HG02763 (cell line): ENCODE measurements around the gene TMEM143.
"Not testable (repeated sequence)": the region's sequence is repeated elsewhere in the genome, so short reads cannot be mapped to it uniquely, and the experiment has no call there.

Experiments
- ATAC-seq: cut with Tn5 transposase; IDR thresholded peaks from one replicate; pipeline ENCODE4 v1.9.1; 2021; ENCODE audit warnings: mild to moderate bottlenecking, moderate library complexity; ENCODE audit not compliant: unreplicated experiment

The TMEM143 gene

DNA sequence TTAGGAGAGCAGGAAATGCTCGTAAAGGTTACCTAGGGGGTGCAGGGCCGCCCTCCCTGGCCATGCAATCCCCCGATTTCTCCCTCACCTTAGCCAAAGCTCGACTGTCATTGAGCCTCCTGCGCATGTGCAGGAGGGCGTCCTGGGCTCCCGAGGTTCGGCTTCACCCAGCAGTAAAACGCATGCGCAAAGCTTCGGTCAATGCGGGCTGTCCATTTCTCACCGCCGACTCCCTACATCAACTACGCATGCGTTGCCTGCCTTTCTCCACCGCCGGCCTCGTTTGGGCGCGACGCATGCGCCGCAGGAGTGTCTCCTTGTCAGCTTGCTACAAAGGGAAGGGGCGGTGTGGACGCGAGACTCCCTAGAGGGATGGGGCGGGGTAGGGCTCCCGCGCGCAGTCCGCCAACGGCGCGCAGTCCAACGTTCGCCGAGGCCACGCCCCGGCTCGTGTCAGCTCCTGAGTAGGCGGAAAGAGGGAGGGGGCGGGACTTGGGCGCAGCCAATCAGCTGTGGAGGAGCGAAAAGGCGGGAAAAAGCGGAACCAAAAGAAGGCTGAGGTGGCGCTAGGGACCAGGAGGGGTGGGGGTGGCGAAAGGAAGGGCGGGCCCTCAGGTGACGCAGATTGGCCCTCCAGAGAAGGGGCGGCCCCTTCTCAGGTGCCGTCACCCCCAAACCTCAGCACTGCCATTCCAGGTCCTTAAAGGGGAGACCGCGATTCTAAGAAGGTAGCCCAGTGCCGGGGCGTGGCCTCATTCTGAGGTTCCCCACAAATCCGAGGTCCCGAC is at the start of gene TMEM143, which contains the start of gene SYNGR4:
TSS of gene TMEM143 (minus strand) at position 131 of the 788 bp plus-strand sequence. CDS start at position 111, 20 bp downstream.
TSS of gene SYNGR4 (plus strand) at position 558 of the 788 bp plus-strand sequence. CDS start 1,476 bp downstream, outside the sequence.
- peak; percentile 78 for ATAC-seq

DNA sequence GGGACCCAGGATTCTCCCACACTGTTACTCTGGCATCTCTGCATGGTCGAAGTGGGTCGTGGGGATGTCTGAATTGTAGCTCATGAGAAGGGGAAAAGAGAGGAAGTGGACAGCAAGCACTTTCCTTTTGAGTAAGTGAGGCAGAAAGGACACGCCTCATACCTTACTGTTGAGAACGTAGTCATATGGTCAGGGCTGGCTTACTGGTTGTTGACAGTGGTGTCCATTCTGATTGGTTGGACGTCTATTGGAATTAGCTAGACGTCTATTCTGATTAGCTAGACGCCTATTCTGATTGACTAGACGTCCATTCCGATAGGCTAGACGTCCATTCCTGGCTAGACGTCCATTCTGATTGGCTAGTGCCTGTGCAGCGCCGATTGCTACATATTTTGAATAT is 42.1 kb upstream of the TMEM143 start:
- no peak for ATAC-seq

DNA sequence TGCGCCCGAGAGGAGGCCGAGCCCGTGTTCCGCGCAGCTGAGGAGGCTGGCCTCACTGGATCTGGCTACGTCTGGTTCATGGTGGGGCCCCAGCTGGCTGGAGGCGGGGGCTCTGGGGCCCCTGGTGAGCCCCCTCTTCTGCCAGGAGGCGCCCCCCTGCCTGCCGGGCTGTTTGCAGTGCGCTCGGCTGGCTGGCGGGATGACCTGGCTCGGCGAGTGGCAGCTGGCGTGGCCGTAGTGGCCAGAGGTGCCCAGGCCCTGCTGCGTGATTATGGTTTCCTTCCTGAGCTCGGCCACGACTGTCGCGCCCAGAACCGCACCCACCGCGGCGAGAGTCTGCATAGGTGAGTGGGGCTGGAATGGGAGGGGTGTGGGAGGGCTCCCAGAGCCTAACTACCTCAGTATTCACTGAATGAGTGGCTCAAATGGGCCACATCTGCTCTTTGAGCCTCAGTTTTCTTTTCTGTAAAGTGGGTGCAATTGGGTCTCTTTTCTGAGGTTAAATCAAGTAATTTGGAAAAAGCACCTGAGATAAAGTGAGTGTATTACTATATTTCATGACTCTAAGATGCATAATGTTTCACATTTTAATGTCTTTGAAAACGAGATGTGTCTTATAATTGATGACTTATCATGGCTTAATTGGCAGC is 41.4 kb upstream of the TMEM143 start:
- no peak for ATAC-seq

DNA sequence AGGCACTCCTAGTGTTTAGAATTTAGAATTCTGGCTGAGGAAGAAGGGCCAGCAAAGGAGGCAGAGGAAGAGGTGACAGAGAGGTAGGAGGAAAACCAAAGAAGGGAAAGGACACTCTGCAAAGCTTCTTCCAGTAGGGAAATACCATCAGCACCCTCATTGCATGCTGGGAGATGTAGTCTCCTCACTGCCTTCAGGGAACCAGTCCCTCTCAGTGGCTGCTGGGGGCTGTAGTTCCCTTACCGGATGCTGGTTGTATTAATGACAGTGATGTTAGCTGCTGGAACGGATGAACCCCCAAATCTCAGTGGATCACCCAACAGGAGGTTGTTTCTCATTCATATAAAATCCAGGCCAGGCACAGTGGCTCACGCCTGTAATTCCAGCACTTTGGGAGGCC is 39.9 kb upstream of the TMEM143 start:
- no peak for ATAC-seq

DNA sequence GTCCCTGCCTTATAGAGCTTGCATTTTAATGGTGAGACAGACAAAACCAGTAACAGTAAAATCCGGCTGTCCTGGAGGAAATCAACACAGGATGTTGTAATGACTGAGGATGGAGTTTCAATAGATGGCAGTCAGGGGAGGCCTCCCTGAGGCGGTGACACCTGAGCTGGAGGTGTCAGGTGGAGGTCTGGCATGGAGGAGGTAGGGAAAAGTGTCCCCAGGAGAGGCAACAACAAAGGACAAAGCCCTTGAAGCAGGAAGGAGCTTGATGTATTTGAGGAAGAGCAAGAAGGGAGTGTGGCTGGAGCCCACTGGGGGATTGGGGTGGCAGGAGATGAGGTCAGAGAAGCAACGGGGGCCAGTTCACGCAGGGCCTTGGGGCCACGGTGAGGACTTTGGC is 37.5 kb upstream of the TMEM143 start:
- ATAC-seq: no peak

DNA sequence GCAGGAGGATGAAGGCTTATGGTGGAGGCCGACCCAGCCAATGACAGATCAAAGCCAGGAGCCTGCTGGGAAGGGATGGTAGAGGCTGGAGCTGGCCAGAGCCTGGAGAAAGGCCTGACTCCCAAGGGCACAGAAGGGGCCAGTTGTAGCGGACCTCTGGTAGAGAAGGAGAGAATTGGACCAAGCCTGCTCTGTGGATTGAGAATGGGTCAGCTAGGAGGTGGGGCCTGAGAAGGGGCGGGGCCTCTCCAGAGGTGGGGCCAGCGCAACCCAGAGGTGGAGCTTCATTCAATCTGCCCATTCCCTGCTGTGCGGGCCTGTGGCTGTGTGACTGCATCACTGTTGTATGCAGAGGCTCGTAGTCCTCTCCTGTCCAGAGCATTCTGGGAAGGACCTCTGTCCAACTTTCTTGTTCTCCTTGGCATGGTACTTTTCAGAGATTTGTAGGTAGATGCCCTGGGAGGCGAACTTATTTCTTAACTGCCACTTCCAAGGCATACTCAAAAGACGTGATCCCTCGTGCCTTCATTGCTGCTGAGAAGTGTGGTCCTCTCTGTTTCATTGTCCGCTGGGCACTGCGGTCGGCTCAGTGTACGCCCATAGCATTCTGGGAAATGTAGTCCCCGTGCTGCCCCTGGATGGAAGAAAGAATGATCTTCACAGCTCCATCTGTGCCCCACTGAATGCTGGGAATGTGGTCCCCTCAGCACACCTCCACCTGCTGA is 36.4 kb upstream of the TMEM143 start:
- no peak for ATAC-seq

DNA sequence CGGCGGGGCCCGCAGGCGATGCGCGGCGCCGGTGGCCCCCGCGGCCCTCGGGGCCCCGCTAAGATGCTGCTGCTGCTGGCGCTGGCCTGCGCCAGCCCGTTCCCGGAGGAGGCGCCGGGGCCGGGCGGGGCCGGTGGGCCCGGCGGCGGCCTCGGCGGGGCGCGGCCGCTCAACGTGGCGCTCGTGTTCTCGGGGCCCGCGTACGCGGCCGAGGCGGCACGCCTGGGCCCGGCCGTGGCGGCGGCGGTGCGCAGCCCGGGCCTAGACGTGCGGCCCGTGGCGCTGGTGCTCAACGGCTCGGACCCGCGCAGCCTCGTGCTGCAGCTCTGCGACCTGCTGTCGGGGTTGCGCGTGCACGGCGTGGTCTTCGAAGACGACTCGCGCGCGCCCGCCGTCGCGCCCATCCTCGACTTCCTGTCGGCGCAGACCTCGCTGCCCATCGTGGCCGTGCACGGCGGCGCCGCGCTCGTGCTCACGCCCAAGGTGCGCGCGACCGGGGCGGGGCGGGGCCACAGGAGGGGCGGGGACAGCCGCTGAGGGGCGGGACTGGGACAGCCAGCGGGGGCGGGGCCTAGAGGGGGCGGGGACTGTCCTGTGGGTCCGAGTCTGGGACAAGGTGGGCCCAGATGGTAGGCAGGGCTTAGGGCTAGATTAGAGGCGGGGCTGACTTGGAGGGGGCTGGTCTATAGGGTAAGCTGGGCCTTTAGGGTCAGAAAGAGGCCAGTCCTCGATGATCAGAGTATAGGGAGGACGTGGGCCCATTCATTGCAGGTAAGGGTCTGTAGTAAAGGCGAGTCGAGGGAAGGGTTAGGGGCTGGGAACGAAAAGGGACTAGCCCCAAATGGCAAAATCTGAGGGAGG is 34.9 kb upstream of the TMEM143 start:
- peak; percentile 51 for ATAC-seq

DNA sequence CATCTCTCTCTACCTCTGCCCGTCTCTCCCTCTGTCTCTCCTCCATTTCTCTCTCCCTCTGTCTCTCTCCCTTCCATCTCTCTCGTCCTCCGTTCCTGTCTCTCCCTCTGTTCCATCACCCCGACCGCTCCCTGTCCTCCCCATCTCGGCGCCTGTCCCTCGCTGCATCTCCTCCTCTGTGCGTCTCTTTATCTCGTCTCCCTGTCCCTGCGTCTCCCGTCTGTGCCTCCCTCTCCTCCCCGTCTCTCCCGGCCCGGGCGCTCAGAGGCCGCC is 34.3 kb upstream of the TMEM143 start:
- ATAC-seq: no peak

DNA sequence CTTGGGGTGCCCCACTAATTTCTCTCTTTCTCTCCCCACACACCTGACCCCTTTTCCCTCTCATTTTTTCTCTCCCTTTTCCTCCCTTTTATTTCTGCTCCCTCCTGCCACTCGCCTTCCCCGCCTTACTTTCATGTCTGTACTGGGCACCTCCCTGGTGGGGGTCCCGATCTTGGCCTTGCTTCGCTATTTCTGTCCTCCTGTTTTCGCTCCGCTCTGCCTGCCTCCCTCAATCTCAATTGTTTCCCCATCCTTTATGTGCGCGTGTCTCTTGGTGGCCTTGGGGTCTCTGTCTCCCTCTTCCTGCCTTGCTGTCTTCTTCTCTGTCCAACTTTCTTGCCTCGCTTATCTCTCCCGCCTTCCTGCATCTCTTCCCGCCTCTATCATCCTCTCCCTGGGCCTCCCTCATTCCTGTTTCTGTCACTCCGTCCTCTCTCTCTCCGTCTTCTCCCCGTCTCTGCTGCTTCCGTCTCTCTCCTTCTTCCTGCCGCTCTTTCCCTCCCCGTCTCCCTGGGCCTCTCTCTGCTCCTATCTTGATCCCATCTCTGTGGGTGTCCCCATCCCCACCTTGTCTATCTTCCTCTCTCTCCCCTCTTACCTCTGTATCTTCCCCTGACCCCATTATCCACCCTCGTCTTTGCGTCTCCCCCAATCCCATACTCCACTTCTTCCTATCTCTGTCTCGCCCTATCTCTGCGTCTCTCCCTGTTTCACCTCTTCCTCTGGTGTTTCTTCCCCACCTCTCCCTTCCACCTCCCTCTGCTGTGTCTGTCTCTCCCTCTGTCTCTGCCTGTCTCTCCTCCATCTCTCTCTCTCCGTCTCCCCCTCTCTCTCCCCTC is 33.7 kb upstream of the TMEM143 start:
- no peak for ATAC-seq

DNA sequence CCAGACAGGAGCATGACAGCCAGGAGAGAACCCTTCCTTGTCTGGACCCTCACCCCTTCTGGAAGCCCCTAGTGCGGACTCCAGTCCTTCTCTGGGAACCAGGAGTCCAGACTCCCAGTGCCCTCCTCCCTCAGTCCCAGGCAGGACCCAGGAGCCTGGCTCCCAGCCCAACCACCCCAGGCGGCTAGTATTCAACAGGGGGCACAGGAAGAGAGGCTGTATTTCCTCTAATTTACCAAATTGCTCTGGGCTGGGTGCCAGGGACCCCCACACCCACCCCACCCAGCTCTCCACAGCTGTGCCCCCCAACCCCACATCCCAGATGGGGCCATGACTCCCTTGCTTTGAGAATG is 33.1 kb upstream of the TMEM143 start:
- ATAC-seq: no peak

DNA sequence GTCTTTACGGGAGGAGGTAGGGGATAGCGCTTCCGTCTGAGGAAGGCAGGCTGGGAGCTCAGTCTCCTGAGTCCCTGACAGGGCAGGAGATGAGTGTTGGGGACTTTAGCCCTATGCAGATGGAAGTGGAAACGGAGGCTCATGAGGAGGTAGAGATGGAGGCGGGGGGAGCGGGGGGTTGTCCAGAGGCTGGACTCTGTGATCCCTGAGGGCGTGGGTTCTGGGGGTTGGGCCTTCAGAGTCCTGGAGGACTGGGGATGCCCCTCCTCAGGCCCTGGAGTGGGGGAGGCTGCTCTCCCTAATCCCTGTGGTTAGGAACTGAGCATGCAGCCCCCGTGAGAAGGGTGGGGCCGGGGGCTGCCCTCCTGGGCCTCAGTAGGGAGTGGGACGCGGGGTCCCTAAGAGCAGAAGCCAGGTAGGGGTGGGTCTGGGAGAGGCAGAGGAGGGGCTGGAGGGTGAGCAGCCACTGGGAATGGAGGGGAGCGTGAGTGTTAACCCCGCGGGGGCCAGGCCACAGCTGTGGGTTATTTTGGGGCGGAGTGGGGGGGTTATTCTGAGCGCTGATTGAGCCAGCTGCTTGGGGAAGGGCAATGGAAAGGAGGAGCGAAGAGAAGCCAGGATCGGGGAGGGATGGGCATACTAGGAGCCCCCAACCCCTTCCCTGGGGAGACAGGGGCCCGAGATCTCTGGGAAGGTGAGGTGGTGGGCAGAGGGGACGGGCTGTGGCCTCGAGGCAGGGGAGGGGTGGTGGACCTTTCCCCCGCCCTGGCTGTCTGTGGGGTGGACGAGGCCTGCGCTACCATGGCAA is 32.5 kb upstream of the TMEM143 start:
- no peak for ATAC-seq

DNA sequence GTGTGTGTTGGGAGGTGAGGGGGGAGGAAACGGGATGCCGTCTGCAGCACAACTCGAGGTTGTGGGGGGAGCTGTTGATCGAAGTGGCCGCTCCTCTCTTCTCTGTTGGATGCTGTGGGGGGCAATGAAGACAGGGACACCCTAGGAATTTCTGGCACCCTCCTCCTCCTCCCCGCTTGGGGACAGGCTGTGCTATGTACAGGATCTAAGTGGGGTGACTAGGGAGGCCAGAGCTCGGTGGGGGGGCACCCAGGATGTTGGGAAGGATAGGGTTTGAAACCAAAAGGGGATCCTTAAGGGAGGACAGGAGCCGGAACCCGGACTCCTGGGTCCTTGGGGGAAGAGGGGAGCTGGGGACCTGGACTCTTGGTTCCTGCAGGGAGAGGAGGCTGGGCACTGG is 31.8 kb upstream of the TMEM143 start:
- no peak for ATAC-seq

DNA sequence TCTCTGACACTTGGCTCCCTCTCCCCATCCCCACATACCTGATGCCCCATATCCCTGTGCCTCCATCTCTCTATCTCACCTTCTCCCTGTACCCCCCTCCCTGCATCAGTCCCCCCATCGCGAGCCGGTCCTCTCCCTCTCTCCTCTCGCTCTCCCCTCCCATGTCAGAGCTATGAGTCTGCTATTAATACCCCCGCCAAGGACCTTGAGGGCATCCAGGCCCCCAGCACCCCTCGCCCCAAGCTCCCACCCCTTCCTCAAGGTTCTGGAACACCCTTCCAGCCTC is 31.4 kb upstream of the TMEM143 start:
- ATAC-seq: no peak

DNA sequence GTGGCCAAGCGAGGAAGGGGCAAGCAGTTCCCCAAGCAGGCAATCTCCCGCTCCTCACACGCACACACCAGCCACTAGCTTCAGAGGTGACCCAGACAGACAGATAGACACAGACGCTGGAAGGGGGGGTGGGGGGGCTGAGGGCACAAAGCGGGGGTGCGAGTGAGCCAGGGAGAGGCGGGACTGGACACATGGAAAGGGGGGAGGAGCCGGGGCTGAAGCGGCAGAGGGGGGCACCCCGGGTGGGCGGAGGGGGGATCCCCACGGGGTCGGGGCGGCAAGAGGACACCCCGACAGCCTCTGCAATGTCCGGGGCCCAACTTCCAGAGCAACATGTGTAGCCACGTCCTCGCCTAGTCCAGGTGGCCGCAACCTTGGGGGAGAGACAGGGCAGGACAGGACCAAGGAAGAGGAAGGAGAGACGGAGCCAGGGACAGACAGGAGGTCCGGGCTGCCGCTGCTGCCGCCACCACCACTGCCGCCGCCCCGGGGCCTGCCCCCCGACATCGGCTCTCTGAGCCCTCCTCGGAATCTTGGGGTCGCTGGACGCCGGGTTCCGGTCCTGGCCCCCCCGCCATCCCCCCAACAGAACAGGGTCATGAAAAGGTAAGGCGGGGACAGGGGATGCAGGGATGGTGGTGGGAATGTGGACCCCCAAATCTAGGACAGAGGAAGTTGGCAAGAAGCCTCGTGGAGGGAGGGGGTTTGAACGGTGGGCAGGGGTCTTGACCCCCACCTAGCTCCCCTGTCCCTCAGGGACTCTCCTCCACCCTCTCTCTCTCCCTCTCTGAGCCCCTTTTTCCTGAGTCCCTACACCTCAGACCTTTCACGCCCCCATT is 30.8 kb upstream of the TMEM143 start:
- ATAC-seq: no peak

DNA sequence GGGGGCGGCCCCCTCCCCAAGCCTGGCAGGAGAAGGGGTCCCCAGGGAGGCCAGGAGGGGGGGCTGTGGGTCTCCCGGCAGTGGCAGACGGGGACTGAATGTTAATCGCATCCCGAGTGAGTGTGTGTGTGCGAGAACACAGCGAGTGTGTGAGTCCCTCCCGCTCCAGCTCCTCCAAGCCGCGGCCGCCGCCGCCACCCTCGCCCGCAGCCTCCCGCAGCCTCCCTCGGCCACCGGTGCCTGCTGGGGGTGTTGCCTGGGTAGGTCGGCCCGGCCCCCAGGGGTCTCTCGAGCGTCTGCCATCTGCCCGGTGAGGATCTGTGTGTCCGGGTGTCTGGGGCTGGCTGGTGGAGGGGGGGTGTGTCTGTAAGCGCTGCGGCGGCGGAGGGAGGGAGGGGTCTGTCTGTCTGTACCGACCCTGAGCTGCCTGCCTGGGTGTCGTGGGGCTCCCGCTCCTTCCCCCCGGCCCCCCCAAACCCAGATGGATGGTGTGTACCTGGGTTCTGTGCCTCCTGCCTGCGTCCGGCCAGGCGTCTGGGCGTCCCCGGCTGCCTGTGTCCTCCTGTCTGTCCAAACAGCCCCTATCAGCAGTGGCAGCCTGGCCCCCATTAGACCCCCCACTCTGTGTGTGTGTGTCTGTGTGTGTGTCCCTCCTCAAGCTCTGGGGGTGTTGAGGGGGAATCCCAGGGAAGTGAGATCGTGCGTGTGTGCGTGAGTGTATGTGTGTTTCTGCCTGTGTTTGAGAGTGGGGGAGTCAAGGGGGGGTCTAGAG is 30.0 kb upstream of the TMEM143 start, which contains the start of gene GRIN2D:
TSS of gene GRIN2D (plus strand) at position 110 of the 772 bp plus-strand sequence. CDS start 4,725 bp downstream, outside the sequence.
- ATAC-seq: no peak

DNA sequence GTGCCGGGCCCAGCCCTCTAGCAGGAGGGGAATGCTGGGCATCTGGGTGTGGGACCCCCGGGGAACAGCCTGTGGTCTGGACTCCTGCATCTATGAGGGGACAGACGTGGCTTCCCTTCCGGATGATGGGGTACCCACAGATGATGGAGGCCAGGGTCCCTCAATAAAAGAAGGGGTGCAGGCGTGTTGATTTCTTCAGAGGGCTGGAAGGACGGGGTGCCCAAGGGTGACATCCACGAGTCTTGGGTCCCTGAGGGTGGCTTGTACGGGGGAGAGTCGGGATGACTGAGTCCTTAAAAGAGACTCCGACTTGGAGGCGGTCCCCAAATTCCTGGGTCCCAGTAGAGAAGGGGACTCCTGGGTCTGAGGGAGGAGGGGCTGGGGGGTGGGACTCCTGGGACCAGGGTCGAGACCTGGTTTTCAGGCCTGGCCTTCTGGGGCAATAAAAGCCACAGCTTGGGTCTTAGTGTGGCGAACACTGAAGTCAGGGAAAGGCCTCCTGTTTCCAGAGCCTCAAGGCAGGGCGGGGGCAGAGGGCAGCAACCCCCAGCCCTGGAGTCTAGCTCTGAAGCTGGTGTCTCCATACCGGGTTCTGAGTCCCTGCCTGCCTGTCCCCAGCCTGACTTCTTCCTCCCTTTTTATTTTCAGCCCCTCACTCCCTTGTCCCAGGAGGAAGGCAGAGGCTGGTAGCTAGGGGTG is 29.3 kb upstream of the TMEM143 start:
- ATAC-seq: no peak

DNA sequence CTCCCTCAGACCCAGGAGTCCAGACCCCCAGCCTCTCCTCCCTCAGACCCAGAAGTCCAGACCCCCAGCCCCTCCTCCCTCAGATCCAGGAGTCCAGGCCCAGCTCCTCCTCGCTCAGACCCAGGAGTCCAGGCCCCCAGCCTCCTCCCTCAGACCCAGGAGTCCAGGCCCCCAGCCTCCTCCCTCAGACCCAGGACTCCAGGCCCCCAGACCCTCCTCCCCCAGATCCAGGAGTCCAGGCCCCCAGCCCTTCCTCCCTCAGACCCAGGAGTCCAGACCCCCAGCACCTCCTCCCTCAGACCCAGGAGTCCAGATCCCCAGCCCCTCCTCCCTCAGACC is 28.2 kb upstream of the TMEM143 start:
- ATAC-seq: not testable (repeated sequence)
